Lung (tissue), 12 donors: ENCODE data around the gene KIAA1671. TPM values are rescaled to one million over a fixed set of nuclear protein-coding genes. Genes with fewer than 3 reads are reported as not detected.

ENCODE experiments used
- ATAC-seq: fragments of 200-7000 bp; cut with Tn5 transposase; one replicate; pipeline ENCODE4 v1.9.1; 2020; ENCODE audit warnings: moderate number of reproducible peaks; ENCODE audit not compliant: insufficient read depth, low FRiP score
- DNase-seq, 3 donors: peaks; one replicate each; pipeline ENCODE4 v3.0.0-alpha.2; 2013 to 2017
- H3K27ac ChIP-seq, 2 donors: one replicate each; pipeline ENCODE4 v1.5.1; 2013; ENCODE audit warnings: mild to moderate bottlenecking in 2 of 2, moderate library complexity in 2 of 2, control low read depth in 1 of 2, inconsistent platforms in 1 of 2, low read depth in 1 of 2, low read length in 1 of 2
- H3K27me3 ChIP-seq, 3 donors: one replicate each; pipeline ENCODE4 v1.5.1; 2013; ENCODE audit warnings: low read length in 2 of 3; ENCODE audit not compliant: control insufficient read depth in 3 of 3, insufficient read depth in 3 of 3
- H3K36me3 ChIP-seq, 4 donors: one replicate each; pipeline ENCODE4 v1.5.1; 2013; ENCODE audit warnings: low read length in 4 of 4, mild to moderate bottlenecking in 1 of 4, moderate library complexity in 1 of 4; ENCODE audit not compliant: control insufficient read depth in 4 of 4, insufficient read depth in 4 of 4
- H3K4me1 ChIP-seq, 5 donors: one replicate each; pipeline ENCODE4 v1.5.1; 2013; ENCODE audit warnings: low read length in 5 of 5, mild to moderate bottlenecking in 2 of 5, moderate library complexity in 1 of 5; ENCODE audit not compliant: control insufficient read depth in 5 of 5, insufficient read depth in 5 of 5
- H3K4me3 ChIP-seq: one replicate; pipeline ENCODE4 v1.5.1; 2013; ENCODE audit warnings: mild to moderate bottlenecking, control low read depth, moderate library complexity
- H3K9ac ChIP-seq, 2 donors: one replicate each; pipeline ENCODE4 v1.5.1; 2013; ENCODE audit warnings: low read length in 2 of 2, control low read depth in 1 of 2; ENCODE audit not compliant: insufficient read depth in 1 of 2
- H3K9me3 ChIP-seq, 4 donors: one replicate each; pipeline ENCODE4 v1.5.1; 2013; ENCODE audit warnings: low read length in 3 of 4, mild to moderate bottlenecking in 1 of 4, moderate library complexity in 1 of 4; ENCODE audit not compliant: control insufficient read depth in 4 of 4, insufficient read depth in 3 of 4
- WGBS, 2 donors: extraction: QIAGEN DNeasy Blood & Tissue Kit; methylation state at CpG; one replicate each; pipeline ENCODE4 v1.1.7; 2013; 5-methylcytosine and 5-hydroxymethylcytosine counted together
- polyA plus RNA-seq, 2 donors: library from polyadenylated mRNA; stranded (reverse); fragments of 200-250 nt; gene quantifications; one replicate each; pipeline ENCODE4 v1.2.1, GENCODE V29; 2013
- total RNA-seq, 2 donors: library from RNA; depleted of rRNA in 1 of 2; stranded (reverse); fragments of >200 nt in 1 of 2; gene quantifications; one replicate each; pipeline ENCODE4 v1.2.1, GENCODE V29; 2014 to 2021
- TF ChIP-seq, protein P1 (sequence below): IDR thresholded peaks from 2 replicates; pipeline ENCODE4 v1.5.1; 2012; ENCODE audit warnings: mild to moderate bottlenecking; ENCODE audit errors: control extremely low read depth, extremely low read depth
- donor health status: control.
- donor health status: control.
- donor health status: Bipolar disorder and iron deficiency.
- donor health status: healthy.
- donor health status: DM: yes; HTN: yes; CAD: no.

KIAA1671 gene
- total and polyA plus RNA-seq, 4 donors, result 7.6 to 44.6 (median 24.0) TPM

DNA sequence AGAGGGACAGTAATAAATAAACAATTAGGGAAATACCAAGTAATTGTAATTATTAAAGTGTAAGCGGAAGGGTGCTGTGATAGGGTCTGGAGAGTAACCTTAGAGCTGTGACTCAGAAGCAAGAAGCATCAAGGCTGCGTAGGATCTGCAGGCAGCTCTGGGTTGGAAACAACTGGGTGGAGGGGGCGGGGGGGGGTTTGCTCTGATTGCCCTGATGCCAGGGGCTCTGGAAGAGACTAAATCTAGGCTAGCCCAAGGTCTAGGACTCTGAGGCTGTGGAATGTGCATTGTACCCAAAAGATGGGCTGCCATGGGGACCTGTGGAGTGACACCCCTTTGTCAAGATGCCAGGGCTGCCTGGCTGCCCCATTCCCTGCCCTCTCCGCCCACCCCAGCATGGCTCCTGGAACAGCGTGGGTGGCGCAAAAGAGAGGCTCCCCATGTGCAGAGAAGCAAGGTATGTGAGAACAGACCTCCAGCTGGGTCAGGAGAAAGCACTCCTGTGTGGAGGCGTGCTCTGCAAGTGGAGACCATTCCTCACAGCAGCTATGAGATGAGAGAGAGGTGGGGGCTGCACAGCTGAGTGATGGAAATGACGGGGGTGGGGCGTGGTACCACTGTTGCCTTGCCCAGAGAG is 146.0 kb downstream of the KIAA1671 start:
- no peak overlapping the region for H3K27ac ChIP-seq
- no peaks in the 10 kb centered on the region for H3K36me3 ChIP-seq
- no peaks in the 10 kb centered on the region for H3K27me3 ChIP-seq
- DNase-seq (no peak), ATAC-seq (no peak)
- TF ChIP-seq, protein P1, sequence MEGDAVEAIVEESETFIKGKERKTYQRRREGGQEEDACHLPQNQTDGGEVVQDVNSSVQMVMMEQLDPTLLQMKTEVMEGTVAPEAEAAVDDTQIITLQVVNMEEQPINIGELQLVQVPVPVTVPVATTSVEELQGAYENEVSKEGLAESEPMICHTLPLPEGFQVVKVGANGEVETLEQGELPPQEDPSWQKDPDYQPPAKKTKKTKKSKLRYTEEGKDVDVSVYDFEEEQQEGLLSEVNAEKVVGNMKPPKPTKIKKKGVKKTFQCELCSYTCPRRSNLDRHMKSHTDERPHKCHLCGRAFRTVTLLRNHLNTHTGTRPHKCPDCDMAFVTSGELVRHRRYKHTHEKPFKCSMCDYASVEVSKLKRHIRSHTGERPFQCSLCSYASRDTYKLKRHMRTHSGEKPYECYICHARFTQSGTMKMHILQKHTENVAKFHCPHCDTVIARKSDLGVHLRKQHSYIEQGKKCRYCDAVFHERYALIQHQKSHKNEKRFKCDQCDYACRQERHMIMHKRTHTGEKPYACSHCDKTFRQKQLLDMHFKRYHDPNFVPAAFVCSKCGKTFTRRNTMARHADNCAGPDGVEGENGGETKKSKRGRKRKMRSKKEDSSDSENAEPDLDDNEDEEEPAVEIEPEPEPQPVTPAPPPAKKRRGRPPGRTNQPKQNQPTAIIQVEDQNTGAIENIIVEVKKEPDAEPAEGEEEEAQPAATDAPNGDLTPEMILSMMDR, result no peak
- H3K9me3 ChIP-seq, result no peaks in the 10 kb centered on the region
- no peak overlapping the region for H3K4me3 ChIP-seq
- H3K4me1 ChIP-seq, result peaks cover 0 to 4% (median 0%) of the 10 kb centered on the region in 5 donors
- 91 to 92% methylated on average over 9 of the region's 9 CpGs for WGBS, 2 donors
- no peak overlapping the region for H3K9ac ChIP-seq

DNA sequence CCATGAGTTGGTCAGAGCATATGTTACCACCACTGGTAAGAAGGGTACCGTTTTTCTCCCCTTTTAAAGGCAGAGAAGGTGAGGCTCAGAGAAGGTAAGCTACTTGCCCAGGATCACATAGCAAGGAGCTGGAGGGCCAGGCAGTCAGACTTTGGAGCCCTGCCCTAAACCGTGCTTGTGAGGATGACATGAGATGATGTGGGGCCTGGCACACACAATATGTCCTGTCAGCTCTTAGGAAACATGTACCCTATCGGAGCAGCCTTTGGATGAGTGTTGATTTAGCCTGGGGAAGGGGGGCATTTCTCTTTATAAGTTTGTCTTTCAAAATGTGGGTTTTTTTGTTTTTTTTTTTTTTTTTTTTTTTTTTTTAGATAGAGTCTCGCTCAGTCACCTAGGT is 146.7 kb downstream of the KIAA1671 start:
- no peak for DNase-seq
- no peak overlapping the region for H3K4me3 ChIP-seq
- H3K4me1 ChIP-seq, result peaks cover 0 to under 1% (median 0%) of the 10 kb centered on the region in 5 donors
- no peaks in the 10 kb centered on the region for H3K27me3 ChIP-seq
- 86 to 89% methylated on average over 4 of the region's 4 CpGs for WGBS, 2 donors
- no peaks in the 10 kb centered on the region for H3K36me3 ChIP-seq
- TF ChIP-seq, protein P1, result no peak
- H3K9me3 ChIP-seq, result no peaks in the 10 kb centered on the region
- no peak for ATAC-seq
- no peak overlapping the region for H3K9ac ChIP-seq
- H3K27ac ChIP-seq, result no peak overlapping the region

DNA sequence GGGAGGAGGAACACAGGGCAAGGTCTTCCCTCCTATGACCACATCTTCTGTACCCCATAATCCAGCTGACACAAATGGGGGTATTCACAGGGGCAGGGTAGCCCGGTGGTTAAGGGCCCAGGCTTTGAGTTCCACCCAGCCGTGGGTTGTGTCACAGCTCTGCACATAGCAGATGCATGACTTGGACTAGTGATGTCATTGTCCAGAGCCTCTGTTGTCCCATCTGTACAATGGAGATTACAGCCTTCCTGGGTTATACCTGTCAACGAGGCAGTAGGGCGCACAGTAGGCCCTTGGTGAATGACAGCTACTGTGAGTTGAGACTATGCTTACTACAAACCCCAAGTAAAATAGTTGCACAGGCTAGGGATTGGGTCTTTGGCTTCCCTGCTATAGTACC is 147.9 kb downstream of the KIAA1671 start:
- H3K27ac ChIP-seq, result no peak overlapping the region
- H3K4me1 ChIP-seq, result no peaks in the 10 kb centered on the region
- 95 to 98% methylated on average over 4 of the region's 4 CpGs for WGBS, 2 donors
- H3K9ac ChIP-seq, result no peak overlapping the region
- H3K36me3 ChIP-seq, result no peaks in the 10 kb centered on the region
- DNase-seq (no peak), ATAC-seq (no peak)
- H3K4me3 ChIP-seq, result no peak overlapping the region
- no peaks in the 10 kb centered on the region for H3K9me3 ChIP-seq
- TF ChIP-seq, protein P1, result no peak
- no peaks in the 10 kb centered on the region for H3K27me3 ChIP-seq

DNA sequence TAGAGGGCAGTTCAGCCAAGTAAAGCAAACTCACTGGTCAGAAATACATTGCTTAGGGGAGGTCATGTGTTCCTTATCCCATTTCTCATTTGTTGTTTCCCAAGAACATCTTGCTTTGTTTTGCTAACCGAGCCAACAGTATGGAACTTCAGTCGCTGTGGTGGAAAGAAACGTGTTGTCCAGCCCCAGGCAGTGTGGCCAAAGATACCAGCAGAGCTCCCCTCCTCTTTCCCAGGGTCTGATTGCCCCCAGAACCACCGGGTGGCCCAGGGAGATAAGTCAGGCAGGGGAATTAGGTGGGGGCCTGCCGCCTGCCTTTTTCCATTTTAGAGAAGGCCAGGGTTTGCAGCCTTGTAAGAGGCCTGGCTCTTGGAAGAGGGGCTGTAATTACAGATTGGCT is 148.4 kb downstream of the KIAA1671 start:
- TF ChIP-seq, protein P1, result no peak
- ATAC-seq (no peak), DNase-seq (no peak)
- H3K36me3 ChIP-seq, result no peaks in the 10 kb centered on the region
- peaks cover 0 to under 1% (median 0%) of the 10 kb centered on the region in 4 donors for H3K9me3 ChIP-seq
- no peak overlapping the region for H3K9ac ChIP-seq
- no peak overlapping the region for H3K4me3 ChIP-seq
- H3K4me1 ChIP-seq, result no peaks in the 10 kb centered on the region
- no peak overlapping the region for H3K27ac ChIP-seq
- WGBS, 2 donors, result 66 to 71% methylated on average over 5 of the region's 5 CpGs
- H3K27me3 ChIP-seq, result no peaks in the 10 kb centered on the region
